ENCODE data around the gene ARHGEF10L.

The ARHGEF10L gene

DNA sequence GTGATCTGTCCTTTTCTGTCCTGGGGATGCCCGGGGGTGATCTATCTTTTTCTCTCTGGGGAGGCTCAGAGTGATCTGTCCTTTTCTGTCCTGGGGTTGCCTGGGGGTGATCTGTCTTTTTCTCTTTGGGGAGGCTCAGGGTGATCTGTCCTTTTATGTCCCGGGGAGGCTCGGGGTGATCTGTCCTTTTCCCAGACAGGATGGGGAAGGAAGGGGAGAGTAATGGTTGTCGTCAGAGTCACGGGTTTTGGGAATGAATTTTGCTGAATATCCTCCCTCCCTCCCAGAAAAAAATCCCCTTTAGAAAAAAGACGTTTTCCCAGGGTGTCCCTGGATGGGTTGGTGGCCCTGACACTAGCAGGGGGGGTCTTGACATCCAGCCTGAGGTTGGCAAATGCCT, 91.5 kb downstream of the ARHGEF10L start:
- TF ChIP-seq, protein P1, sequence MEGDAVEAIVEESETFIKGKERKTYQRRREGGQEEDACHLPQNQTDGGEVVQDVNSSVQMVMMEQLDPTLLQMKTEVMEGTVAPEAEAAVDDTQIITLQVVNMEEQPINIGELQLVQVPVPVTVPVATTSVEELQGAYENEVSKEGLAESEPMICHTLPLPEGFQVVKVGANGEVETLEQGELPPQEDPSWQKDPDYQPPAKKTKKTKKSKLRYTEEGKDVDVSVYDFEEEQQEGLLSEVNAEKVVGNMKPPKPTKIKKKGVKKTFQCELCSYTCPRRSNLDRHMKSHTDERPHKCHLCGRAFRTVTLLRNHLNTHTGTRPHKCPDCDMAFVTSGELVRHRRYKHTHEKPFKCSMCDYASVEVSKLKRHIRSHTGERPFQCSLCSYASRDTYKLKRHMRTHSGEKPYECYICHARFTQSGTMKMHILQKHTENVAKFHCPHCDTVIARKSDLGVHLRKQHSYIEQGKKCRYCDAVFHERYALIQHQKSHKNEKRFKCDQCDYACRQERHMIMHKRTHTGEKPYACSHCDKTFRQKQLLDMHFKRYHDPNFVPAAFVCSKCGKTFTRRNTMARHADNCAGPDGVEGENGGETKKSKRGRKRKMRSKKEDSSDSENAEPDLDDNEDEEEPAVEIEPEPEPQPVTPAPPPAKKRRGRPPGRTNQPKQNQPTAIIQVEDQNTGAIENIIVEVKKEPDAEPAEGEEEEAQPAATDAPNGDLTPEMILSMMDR (IDR thresholded peaks at IDR 0.05): no peak
- Histone ChIP-seq H3K27ac (peak overlapping the region; percentile 78), H3K4me1 (ENCODE audit: control insufficient read depth in 1 of 2, insufficient read depth in 1 of 2, low read depth in 1 of 2, low read length in 1 of 2) (peaks cover 22 to 30% of the 10 kb centered on the region in 2 experiments), H3K4me3 (ENCODE audit: low read depth in 1 of 2, low read length in 1 of 2) (no peak overlapping the region), H3K27me3 (no peaks in the 10 kb centered on the region), H3K36me3 (no peaks in the 10 kb centered on the region), H3K9me3 (no peaks in the 10 kb centered on the region)

DNA sequence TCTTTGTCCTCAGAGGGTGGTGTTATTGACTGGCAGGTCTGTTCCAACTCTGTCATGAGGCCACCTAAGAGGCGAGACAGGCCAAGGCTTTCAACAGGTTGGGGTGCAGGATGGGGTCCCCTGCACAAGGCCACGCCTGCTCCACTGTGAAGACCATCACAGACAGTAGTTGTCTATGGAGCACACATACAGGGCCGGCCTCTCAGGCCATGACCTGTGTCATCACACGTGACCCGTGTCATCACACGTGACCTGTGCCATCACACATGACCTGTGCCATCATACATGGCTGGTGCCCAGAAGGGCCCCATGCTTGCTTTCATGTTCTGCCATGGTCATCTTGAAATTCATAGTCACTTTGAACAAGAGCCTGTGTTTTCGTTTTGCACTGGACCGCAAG, 91.9 kb downstream of the ARHGEF10L start:
- Histone ChIP-seq H3K27me3 (no peaks in the 10 kb centered on the region), H3K4me3 (ENCODE audit: low read depth in 1 of 2, low read length in 1 of 2) (no peak overlapping the region), H3K36me3 (no peaks in the 10 kb centered on the region), H3K4me1 (ENCODE audit: control insufficient read depth in 1 of 2, insufficient read depth in 1 of 2, low read depth in 1 of 2, low read length in 1 of 2) (peaks cover 22 to 30% of the 10 kb centered on the region in 2 experiments), H3K9me3 (no peaks in the 10 kb centered on the region), H3K27ac (no peak overlapping the region)
- TF ChIP-seq, protein P1 (IDR thresholded peaks at IDR 0.05): no peak

DNA sequence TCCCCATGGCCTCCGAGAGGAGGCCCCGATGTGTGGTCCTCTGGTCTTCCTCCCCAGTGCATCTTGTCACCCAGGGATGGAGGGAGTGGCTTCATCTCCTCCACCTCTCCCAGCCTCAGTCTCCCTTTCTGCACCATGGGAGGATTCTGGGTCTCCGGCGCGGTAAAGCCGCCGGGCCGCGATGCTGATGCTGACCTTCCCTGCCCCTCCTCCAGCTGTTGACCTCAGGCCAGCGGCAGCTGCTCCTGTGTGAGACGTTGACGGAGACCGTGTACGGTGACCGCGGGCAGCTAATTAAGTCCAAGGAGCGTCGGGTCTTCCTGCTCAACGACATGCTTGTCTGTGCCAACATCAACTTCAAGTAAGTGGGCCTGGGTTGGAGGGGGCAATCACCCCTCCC, 92.6 kb downstream of the ARHGEF10L start:
- Histone ChIP-seq H3K36me3 (no peaks in the 10 kb centered on the region), H3K27ac (no peak overlapping the region), H3K9me3 (no peaks in the 10 kb centered on the region), H3K27me3 (no peaks in the 10 kb centered on the region), H3K4me3 (ENCODE audit: low read depth in 1 of 2, low read length in 1 of 2) (no peak overlapping the region), H3K4me1 (ENCODE audit: control insufficient read depth in 1 of 2, insufficient read depth in 1 of 2, low read depth in 1 of 2, low read length in 1 of 2) (peaks cover 22 to 30% of the 10 kb centered on the region in 2 experiments)
- TF ChIP-seq, protein P1 (IDR thresholded peaks at IDR 0.05): no peak

DNA sequence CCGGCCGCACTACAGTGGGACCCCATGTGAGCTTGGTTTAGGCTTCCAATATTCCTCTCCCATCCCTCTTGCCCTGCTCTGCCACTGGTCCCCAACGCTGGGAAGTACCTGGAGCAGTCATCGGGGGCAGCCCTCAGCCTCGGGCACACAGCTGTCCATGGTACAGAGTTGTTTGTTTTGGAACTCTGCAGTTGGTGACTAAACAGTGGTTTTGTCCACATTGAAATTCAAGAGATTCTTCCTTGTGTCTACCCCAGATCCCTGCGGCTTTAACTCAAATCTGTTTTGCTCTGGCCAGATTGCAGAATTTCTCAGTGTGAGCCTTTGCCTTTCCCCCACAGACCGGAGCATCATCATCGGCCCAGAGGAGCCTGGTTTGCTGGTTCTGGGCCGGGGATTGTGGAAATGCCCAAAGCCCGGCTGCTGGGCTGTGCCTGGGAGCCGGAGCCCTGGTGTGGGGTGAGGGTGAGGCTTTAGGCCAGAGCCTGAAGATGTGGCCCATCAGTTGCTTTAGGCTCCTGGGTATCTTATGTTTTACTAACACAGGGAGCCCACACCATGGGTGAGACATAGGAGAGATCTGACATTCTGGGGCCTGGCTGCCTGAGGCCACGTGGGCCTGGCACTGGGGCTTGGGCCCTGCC, 93.2 kb downstream of the ARHGEF10L start:
- Histone ChIP-seq H3K36me3 (no peaks in the 10 kb centered on the region), H3K27me3 (no peaks in the 10 kb centered on the region), H3K27ac (no peak overlapping the region), H3K9me3 (no peaks in the 10 kb centered on the region), H3K4me1 (ENCODE audit: control insufficient read depth in 1 of 2, insufficient read depth in 1 of 2, low read depth in 1 of 2, low read length in 1 of 2) (peaks cover 22 to 30% of the 10 kb centered on the region in 2 experiments), H3K4me3 (ENCODE audit: low read depth in 1 of 2, low read length in 1 of 2) (no peak overlapping the region)
- TF ChIP-seq, protein P1 (IDR thresholded peaks at IDR 0.05): no peak

DNA sequence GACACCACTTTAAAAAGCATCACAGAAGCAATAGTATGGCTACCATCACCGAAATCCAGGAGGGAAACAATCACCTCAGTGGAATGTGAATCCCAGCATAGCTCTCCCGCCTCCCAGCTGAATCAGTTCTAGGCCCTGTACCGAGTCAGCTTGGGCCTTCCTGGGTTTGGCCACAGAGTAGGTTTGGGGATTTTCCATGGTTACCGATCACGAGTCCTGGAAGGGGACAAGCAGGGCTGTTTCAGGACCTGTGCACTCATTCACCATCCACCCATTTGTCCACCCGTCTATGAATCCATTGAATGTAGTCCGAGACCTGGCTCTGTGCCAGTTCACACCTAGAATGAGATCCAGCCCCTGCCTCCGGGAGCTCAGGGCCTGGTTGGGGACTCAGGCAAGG, 94.2 kb downstream of the ARHGEF10L start:
- peaks cover 22 to 30% of the 10 kb centered on the region in 2 experiments for H3K4me1 ChIP-seq (ENCODE audit: control insufficient read depth in 1 of 2, insufficient read depth in 1 of 2, low read depth in 1 of 2, low read length in 1 of 2)
- TF ChIP-seq, protein P1 (IDR thresholded peaks at IDR 0.05): no peak
- no peak overlapping the region for H3K27ac ChIP-seq
- no peak overlapping the region for H3K4me3 ChIP-seq (ENCODE audit: low read depth in 1 of 2, low read length in 1 of 2)
- H3K36me3 ChIP-seq: no peaks in the 10 kb centered on the region
- H3K27me3 ChIP-seq: no peaks in the 10 kb centered on the region
- no peaks in the 10 kb centered on the region for H3K9me3 ChIP-seq
